Uterus (tissue), 4 donors: Measurements from ENCODE around the gene DMC1. TPM values are rescaled to one million over a fixed set of nuclear protein-coding genes. Genes with fewer than 3 reads are reported as not detected.

Experiments used
- DNase-seq, 2 donors: peaks; one replicate each; pipeline ENCODE4 v3.0.0-alpha.2; 2019 to 2020
- H3K27ac ChIP-seq, 2 donors: fragments of 200-600 bp; sonication (generic); 1 replicate in 1 of 2; 2 replicates in 1 of 2; pipeline ENCODE4 v1.5.1; 2016 to 2018
- H3K27me3 ChIP-seq, 2 donors: fragments of 200-600 bp; sonication (generic); one replicate each; pipeline ENCODE4 v1.5.1; 2018 to 2019; ENCODE audit warnings: control low read depth in 1 of 2
- H3K36me3 ChIP-seq, 2 donors: fragments of 200-600 bp; sonication (generic); one replicate each; pipeline ENCODE4 v1.5.1; 2019; ENCODE audit warnings: control low read depth in 1 of 2
- H3K4me1 ChIP-seq, 2 donors: fragments of 200-600 bp; sonication (generic); one replicate each; pipeline ENCODE4 v1.5.1; 2018 to 2019; ENCODE audit warnings: control low read depth in 1 of 2
- H3K4me3 ChIP-seq, 2 donors: fragments of 200-600 bp; sonication (generic); 1 replicate in 1 of 2; 2 replicates in 1 of 2; pipeline ENCODE4 v1.5.1; 2018 to 2019; ENCODE audit warnings: mild to moderate bottlenecking in 1 of 2
- H3K9me3 ChIP-seq, 2 donors: fragments of 200-600 bp; sonication (generic); one replicate each; pipeline ENCODE4 v1.5.1; 2019; ENCODE audit warnings: control low read depth in 1 of 2
- POLR2A ChIP-seq, 2 donors: fragments of 450-650 bp; IDR thresholded peaks; one replicate each; pipeline ENCODE4 v1.6.1; 2016; ENCODE audit warnings: antibody characterized with exemption in 2 of 2, mild to moderate bottlenecking in 1 of 2, moderate library complexity in 1 of 2
- intact Hi-C: fragments of 100-400 bp; cut with DNase I; formaldehyde crosslinking; loops from one replicate; pipeline ENCODE4 v1.15.1; 2023; ENCODE audit warnings: low total_unique reads
- total RNA-seq, 4 donors: library from RNA; depleted of rRNA in 3 of 4; stranded (reverse); fragments of >200 nt in 3 of 4; gene quantifications; one replicate each; pipeline versions ENCODE4 v1.1.0 to v1.2.4, GENCODE V29; 2014 to 2023
- TF ChIP-seq, protein P1 (sequence below), 4 experiments: fragments of 200-600 bp in 2 of 4; fragments of 450-650 bp in 2 of 4; sonication (generic) in 2 of 4; IDR thresholded peaks; one replicate each; pipeline ENCODE4 v1.5.1; 2016 to 2019; ENCODE audit warnings: antibody characterized with exemption in 4 of 4, mild to moderate bottlenecking in 2 of 4, moderate library complexity in 1 of 4
- donor health status: DM: yes; HTN: yes; CAD: no.

DMC1 gene
- total RNA-seq, 4 donors from 2014 or later, result 0.26 to 8.4 (median 5.2) TPM; not detected in 1

DNA sequence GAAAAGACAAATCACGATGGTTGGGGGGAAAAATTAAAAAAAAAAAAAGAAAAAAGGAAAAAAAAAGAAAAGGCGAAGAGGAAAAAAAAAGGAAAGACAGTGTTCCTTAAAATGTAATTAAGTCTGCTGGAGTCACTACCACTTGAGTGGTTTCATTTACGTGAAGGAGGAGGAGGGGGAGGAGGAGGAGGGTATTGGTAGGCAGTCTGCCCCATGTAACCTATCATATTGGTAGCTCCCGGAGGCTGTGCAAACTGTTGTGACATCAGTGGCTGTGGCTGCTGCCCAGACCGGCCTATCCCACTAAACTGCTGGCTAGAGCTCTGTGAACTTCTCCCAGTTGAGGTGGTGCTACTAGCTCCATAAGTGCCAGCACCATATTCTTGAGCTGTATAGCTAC lies 84.2 kb downstream of the DMC1 start:
- Histone ChIP-seq H3K27ac (no peak overlapping the region), H3K36me3 (peaks cover 0 to 3% of the 10 kb centered on the region in 2 donors), H3K9me3 (no peaks in the 10 kb centered on the region), H3K4me3 (no peak overlapping the region), H3K4me1 (no peaks in the 10 kb centered on the region), H3K27me3 (no peaks in the 10 kb centered on the region)
- no peak for TF ChIP-seq POLR2A (IDR thresholded peaks at IDR 0.05)
- TF ChIP-seq, protein P1, sequence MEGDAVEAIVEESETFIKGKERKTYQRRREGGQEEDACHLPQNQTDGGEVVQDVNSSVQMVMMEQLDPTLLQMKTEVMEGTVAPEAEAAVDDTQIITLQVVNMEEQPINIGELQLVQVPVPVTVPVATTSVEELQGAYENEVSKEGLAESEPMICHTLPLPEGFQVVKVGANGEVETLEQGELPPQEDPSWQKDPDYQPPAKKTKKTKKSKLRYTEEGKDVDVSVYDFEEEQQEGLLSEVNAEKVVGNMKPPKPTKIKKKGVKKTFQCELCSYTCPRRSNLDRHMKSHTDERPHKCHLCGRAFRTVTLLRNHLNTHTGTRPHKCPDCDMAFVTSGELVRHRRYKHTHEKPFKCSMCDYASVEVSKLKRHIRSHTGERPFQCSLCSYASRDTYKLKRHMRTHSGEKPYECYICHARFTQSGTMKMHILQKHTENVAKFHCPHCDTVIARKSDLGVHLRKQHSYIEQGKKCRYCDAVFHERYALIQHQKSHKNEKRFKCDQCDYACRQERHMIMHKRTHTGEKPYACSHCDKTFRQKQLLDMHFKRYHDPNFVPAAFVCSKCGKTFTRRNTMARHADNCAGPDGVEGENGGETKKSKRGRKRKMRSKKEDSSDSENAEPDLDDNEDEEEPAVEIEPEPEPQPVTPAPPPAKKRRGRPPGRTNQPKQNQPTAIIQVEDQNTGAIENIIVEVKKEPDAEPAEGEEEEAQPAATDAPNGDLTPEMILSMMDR (IDR thresholded peaks at IDR 0.05), result no peak
- no peak for DNase-seq
- intact Hi-C loops, result no loop called here

DNA sequence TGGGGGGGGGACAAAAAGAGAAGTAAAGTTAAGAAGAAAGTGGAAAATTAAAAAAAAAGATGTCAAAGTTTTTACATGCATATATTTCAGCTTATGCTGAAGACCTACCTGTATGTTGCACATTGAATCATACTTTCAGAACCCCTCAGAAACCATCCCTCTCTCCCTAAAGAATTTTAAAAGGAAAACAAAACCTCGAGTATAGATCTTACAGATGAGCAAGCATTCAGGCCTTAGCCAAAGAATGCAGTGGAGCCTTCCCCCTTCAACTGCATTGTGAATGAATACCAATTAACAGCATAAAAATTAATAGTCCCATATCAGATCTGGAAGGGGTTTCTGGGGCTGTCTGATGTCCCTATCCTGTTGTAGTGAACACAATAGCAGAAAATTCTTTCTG lies 85.7 kb downstream of the DMC1 start:
- no peak for TF ChIP-seq POLR2A (IDR thresholded peaks at IDR 0.05)
- TF ChIP-seq, protein P1 (IDR thresholded peaks at IDR 0.05), result no peak
- Histone ChIP-seq H3K36me3 (peaks cover 0 to 3% of the 10 kb centered on the region in 2 donors), H3K27ac (no peak overlapping the region), H3K4me1 (no peaks in the 10 kb centered on the region), H3K4me3 (no peak overlapping the region), H3K27me3 (no peaks in the 10 kb centered on the region), H3K9me3 (no peaks in the 10 kb centered on the region)
- no peak for DNase-seq
- intact Hi-C loops, result no loop called here

DNA sequence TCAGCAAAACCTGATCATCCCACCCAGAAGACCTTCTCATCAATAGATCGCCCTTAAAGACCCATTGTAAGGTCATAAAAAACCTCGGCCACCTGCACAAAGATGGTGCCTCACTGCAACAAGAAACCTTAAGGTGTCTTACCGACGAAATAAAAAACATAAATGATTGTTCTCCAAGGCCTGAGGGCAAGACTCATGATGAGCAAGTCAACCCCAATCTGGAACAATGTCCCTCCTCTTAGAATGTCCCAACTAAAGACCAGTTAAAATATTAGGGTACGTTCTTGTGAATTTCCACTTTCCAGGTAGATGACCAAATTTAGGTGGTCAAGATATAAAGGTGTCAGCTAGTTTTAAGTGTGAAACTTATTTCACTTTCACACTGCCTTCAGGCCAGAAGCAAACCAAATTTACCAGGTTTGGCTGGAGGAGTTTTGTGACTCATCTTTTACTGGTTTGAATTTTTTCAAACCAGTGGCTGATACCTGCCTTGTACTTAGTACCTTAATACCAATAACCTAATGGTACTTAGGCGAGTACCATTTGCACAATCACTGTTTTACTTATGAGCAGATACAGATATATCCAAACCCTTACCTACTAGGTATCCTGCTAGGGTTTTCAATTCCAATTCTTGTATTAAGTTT lies 87.2 kb downstream of the DMC1 start:
- H3K36me3 ChIP-seq, result no peaks in the 10 kb centered on the region
- intact Hi-C loops, result no loop called here
- H3K27ac ChIP-seq, result no peak overlapping the region
- no peaks in the 10 kb centered on the region for H3K27me3 ChIP-seq
- H3K4me3 ChIP-seq, result no peak overlapping the region
- no peaks in the 10 kb centered on the region for H3K9me3 ChIP-seq
- DNase-seq, result no peak
- no peaks in the 10 kb centered on the region for H3K4me1 ChIP-seq
- TF ChIP-seq POLR2A (IDR thresholded peaks at IDR 0.05), result no peak
- TF ChIP-seq, protein P1 (IDR thresholded peaks at IDR 0.05), result no peak

DNA sequence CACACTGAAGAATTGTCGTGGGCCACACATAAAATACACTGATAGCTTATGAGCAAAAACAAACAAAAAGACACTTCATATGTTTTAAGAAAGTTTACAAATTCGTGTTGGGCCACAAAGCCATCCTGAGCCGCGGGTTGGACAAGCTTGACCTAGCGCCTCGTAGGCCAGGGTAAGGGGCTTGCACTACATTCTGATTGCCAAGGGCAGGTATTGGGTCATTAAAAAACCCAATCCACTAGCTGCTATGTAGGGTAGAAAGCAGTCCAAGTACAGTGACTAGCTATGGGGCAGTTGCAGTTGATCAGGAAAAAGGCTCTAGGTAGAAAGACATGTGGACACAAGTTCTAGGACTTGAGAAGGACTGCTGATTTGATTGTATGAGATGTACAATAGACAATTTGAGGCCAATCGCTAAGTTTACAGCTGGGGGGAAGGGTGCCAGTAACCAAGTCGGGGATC lies 88.1 kb downstream of the DMC1 start:
- intact Hi-C loops, result no loop called here
- Histone ChIP-seq H3K9me3 (no peaks in the 10 kb centered on the region), H3K4me3 (no peak overlapping the region), H3K4me1 (no peaks in the 10 kb centered on the region), H3K36me3 (no peaks in the 10 kb centered on the region), H3K27ac (no peak overlapping the region), H3K27me3 (no peaks in the 10 kb centered on the region)
- DNase-seq, result no peak
- no peak for TF ChIP-seq POLR2A (IDR thresholded peaks at IDR 0.05)
- TF ChIP-seq, protein P1 (IDR thresholded peaks at IDR 0.05), result no peak

DNA sequence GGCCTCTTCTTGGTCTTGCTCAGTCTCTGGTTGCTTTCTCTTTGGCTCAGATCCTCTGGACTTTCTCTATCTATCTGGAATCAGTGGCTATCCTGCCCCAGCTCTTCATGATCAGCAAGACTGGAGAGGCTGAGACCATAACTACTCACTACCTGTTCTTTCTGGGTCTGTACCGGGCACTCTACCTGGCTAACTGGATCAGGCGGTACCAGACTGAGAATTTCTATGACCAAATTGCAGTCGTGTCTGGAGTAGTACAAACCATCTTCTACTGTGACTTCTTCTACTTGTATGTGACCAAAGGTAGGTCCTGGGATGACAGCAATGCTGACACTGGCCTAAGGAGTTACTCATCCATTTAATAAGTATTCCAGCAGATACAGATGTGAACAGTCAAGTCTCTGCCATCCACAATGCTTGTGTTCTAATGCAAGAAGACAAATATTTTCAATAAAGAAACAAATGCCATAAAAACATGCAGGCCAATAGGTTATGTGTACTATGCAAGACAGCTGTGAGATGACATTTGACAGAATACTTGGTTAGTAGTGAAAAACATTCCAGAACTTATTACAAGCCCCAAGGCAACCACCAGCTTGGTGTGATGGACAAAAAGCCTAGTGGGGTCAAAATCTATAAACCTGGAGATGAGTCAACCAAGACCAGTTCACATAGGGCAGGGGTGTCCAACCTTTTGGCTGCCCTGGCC lies 88.7 kb downstream of the DMC1 start:
- DNase-seq, result no peak
- no peak for TF ChIP-seq POLR2A (IDR thresholded peaks at IDR 0.05)
- TF ChIP-seq, protein P1 (IDR thresholded peaks at IDR 0.05), result no peak
- intact Hi-C loops, result no loop called here
- no peaks in the 10 kb centered on the region for H3K9me3 ChIP-seq
- H3K27ac ChIP-seq, result no peak overlapping the region
- H3K36me3 ChIP-seq, result no peaks in the 10 kb centered on the region
- H3K4me3 ChIP-seq, result no peak overlapping the region
- H3K27me3 ChIP-seq, result no peaks in the 10 kb centered on the region
- no peaks in the 10 kb centered on the region for H3K4me1 ChIP-seq
